ENCODE data around the gene TIMP2. TPM values are rescaled to one million over a fixed set of nuclear protein-coding genes. Genes with fewer than 3 reads are reported as not detected.

Gene TIMP2
- total and polyA plus RNA-seq, 2 of the 13 experiments (the other 11 are each of a cell fraction or from before 2014, with no cell fraction given), result 3.8 to 8.5 TPM

GRCh38 chr17:78933959-78934568 lies 8.9 kb upstream of the TIMP2 start (continued):
- TF ChIP-seq ZNF407 (CRISPR knock-in tag; IDR thresholded peaks at IDR 0.05; ENCODE audit: not compliant biosample characterization), result no peak
- TF ChIP-seq ATF7 (IDR thresholded peaks at IDR 0.05), result peak; percentile 93
- TF ChIP-seq ATF7 (CRISPR knock-in tag; IDR thresholded peaks at IDR 0.05), result no peak
- TF ChIP-seq HNRNPUL1 (IDR thresholded peaks at IDR 0.05; ENCODE audit: low read depth, low read length), result no peak
- peak; percentile 24; the same call in 1 of the 2 replicates for TF ChIP-seq ZNF292 (CRISPR knock-in tag; IDR thresholded peaks at IDR 0.05; ENCODE audit: borderline replicate concordance, low read depth)
- TF ChIP-seq FOSL2 (CRISPR knock-in tag; IDR thresholded peaks at IDR 0.05), result peak; percentile 69
- peak; percentile 30; the same call in 1 of the 2 replicates for TF ChIP-seq ETV5 (CRISPR knock-in tag; IDR thresholded peaks at IDR 0.05; ENCODE audit: borderline replicate concordance)
- TF ChIP-seq XBP1 (CRISPR knock-in tag; IDR thresholded peaks at IDR 0.05), result no peak
- TF ChIP-seq ADNP (CRISPR knock-in tag; IDR thresholded peaks at IDR 0.05), result no peak
- no peak for TF ChIP-seq NR2C2 (CRISPR knock-in tag; IDR thresholded peaks at IDR 0.05; ENCODE audit: borderline replicate concordance)
- no peak for TF ChIP-seq LCORL (IDR thresholded peaks at IDR 0.05)
- no peak for TF ChIP-seq LCORL (CRISPR knock-in tag; IDR thresholded peaks at IDR 0.05)
- TF ChIP-seq FOXA3 (CRISPR knock-in tag; IDR thresholded peaks at IDR 0.05), result peak; percentile 16; the same call in 1 of the 2 replicates
- no peak for TF ChIP-seq WIZ (CRISPR knock-in tag; IDR thresholded peaks at IDR 0.05)
- TF ChIP-seq MAFK (conservative IDR thresholded peaks at IDR 0.05 in 1 of 2, IDR thresholded peaks at IDR 0.05 in 1 of 2; ENCODE audit: low read length in 2 of 2), result peak in 1 of 2 experiments; percentile 5; a peak in 2 of 4 replicates
- no peak for TF ChIP-seq ZNF841 (CRISPR knock-in tag; IDR thresholded peaks at IDR 0.05; ENCODE audit: borderline replicate concordance)
- TF ChIP-seq ZBTB43 (CRISPR knock-in tag; conservative IDR thresholded peaks at IDR 0.05), result no peak
- TF ChIP-seq ZNF281 (CRISPR knock-in tag; IDR thresholded peaks at IDR 0.05; ENCODE audit: borderline replicate concordance), result no peak
- TF ChIP-seq ZNF547 (CRISPR knock-in tag; IDR thresholded peaks at IDR 0.05), result 0 out of 2 replicates have a peak, but pooled peaks have one; percentile 1
